GM20000 (cell line): Measurements from ENCODE around the gene PGAP1.
"Not testable (repeated sequence)": the region's sequence is repeated elsewhere in the genome, so short reads cannot be mapped to it uniquely, and the experiment has no call there.

Experiments
- DNase-seq: peaks from one replicate; pipeline ENCODE4 v3.0.0; 2012; ENCODE audit warnings: low spot score
- CTCF ChIP-seq: IDR thresholded peaks from 2 replicates; pipeline ENCODE4 v1.5.1; 2012; ENCODE audit warnings: mild to moderate bottlenecking, control low read depth; ENCODE audit errors: extremely low read depth, missing control alignments

Gene PGAP1

GRCh38 chr2:196918927-196919326, 7.6 kb downstream of the PGAP1 start:
- no peak for DNase-seq
- no peak for TF ChIP-seq CTCF

- no peak for TF ChIP-seq CTCF
- DNase-seq: no peak
Observed at GRCh38 chr2:196917802-196918201, 8.7 kb downstream of the PGAP1 start.

- DNase-seq: no peak
- TF ChIP-seq CTCF: no peak
Observed at GRCh38 chr2:196915507-196916189, 10.9 kb downstream of the PGAP1 start.

- DNase-seq: peak; percentile 44
- TF ChIP-seq CTCF: no peak
Observed at GRCh38 chr2:196914867-196915460, 11.5 kb downstream of the PGAP1 start.

- TF ChIP-seq CTCF: no peak
- DNase-seq: no peak
Observed at GRCh38 chr2:196913691-196914090, 12.8 kb downstream of the PGAP1 start.

GRCh38 chr2:196905365-196905764, 21.1 kb downstream of the PGAP1 start:
- DNase-seq: not testable (repeated sequence)

- DNase-seq: no peak
- no peak for TF ChIP-seq CTCF
Observed at GRCh38 chr2:196902828-196903227, 23.7 kb downstream of the PGAP1 start.

GRCh38 chr2:196900843-196901242, 25.7 kb downstream of the PGAP1 start:
- DNase-seq: no peak

More at GRCh38 chr2:196900843-196901242, 25.7 kb downstream of the PGAP1 start:
- no peak for TF ChIP-seq CTCF
